ENCODE data around the gene AKNA.

DNA sequence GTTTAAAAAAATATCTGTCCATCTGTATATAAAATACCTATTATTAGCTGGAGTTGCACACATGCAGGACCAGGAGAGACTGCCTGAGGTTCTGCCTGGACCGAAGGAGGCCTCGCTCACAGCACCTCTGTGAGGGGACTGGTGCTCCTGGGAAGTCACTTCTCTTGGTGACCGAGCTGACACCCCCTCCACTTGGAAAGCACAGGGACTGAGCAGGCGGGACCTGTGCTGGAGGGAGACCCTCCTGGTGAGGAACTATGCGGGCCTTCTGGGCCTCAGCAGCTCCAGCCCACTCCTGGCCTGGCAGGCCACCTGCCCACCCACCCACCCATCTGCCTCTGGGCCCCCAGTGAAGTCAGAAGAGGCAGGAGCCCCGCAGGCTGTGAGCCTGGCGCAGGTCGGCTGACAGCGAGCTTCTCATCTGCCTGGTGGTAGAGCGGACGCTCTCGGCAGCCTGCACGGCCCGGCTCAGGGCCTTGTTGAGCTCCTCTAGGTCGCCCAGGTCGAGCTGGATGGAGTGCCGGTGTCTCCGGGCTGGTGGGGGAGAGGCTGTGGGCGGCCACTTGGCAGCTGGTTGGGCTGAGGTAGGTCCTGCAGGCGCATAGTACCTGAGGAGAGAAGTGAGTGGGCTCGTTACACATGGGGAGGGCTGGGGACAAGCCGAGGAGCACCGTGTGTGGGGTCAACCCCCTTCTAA lies 50.9 kb downstream of the AKNA start:
- TF ChIP-seq POLR2AphosphoS5 (IDR thresholded peaks at IDR 0.05; ENCODE audit: low read depth, low read length) (no peak), POLR2A (IDR thresholded peaks at IDR 0.05; ENCODE audit: low read depth, low read length) (no peak), TAF1 (IDR thresholded peaks at IDR 0.05; ENCODE audit: borderline replicate concordance, low read depth, low read length) (no peak)
